NB4 (cell line): ENCODE data around the gene CPVL.

Experiments used
- POLR2A ChIP-seq: IDR thresholded peaks from 2 replicates; pipeline ENCODE4 v1.6.1; 2011; ENCODE audit warnings: mild to moderate bottlenecking; ENCODE audit not compliant: insufficient read length; ENCODE audit errors: extremely low read depth
- TF ChIP-seq, protein P1 (sequence below): IDR thresholded peaks from one replicate; pipeline ENCODE4 v1.5.1; 2012; ENCODE audit warnings: low read depth, low read length
- TF ChIP-seq, protein P2 (sequence below): IDR thresholded peaks from 2 replicates; pipeline ENCODE4 v1.6.1; 2011; ENCODE audit warnings: low read depth, low read length

GRCh38 chr7:29014725-29015124, 131.6 kb downstream of the CPVL start:
- TF ChIP-seq, protein P1, sequence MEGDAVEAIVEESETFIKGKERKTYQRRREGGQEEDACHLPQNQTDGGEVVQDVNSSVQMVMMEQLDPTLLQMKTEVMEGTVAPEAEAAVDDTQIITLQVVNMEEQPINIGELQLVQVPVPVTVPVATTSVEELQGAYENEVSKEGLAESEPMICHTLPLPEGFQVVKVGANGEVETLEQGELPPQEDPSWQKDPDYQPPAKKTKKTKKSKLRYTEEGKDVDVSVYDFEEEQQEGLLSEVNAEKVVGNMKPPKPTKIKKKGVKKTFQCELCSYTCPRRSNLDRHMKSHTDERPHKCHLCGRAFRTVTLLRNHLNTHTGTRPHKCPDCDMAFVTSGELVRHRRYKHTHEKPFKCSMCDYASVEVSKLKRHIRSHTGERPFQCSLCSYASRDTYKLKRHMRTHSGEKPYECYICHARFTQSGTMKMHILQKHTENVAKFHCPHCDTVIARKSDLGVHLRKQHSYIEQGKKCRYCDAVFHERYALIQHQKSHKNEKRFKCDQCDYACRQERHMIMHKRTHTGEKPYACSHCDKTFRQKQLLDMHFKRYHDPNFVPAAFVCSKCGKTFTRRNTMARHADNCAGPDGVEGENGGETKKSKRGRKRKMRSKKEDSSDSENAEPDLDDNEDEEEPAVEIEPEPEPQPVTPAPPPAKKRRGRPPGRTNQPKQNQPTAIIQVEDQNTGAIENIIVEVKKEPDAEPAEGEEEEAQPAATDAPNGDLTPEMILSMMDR: no peak
- no peak for TF ChIP-seq POLR2A
- TF ChIP-seq, protein P2, sequence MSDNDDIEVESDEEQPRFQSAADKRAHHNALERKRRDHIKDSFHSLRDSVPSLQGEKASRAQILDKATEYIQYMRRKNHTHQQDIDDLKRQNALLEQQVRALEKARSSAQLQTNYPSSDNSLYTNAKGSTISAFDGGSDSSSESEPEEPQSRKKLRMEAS: no peak
